ENCODE data around the gene EPHA8.

Gene EPHA8

GRCh38 chr1:22592919-22593790 is 29.9 kb downstream of the EPHA8 start:
- DNase-seq (ENCODE audit: low spot score) = no peak

- DNase-seq (ENCODE audit: low spot score) = no peak
These were observed 31.1 kb downstream of the EPHA8 start for GRCh38 chr1:22594396-22594795.

- DNase-seq (ENCODE audit: low spot score) = no peak
These were observed 31.8 kb downstream of the EPHA8 start for GRCh38 chr1:22595108-22595507.

GRCh38 chr1:22597301-22597965 is 34.1 kb downstream of the EPHA8 start:
- DNase-seq (ENCODE audit: low spot score) = no peak

- no peak for DNase-seq (ENCODE audit: low spot score)
These were observed 34.7 kb downstream of the EPHA8 start for GRCh38 chr1:22597996-22598395.

DNA sequence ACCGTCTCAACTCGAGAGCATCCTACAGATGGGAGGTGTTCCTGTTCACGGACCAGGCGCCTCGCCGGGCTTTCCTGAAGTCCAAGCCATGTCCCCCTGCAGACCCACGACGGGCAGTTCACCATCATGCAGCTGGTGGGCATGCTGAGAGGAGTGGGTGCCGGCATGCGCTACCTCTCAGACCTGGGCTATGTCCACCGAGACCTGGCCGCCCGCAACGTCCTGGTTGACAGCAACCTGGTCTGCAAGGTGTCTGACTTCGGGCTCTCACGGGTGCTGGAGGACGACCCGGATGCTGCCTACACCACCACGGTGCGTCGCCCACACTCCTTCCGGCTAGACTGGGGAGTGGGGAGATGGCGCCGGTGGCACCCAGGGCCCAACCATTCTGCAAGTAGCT is 35.4 kb downstream of the EPHA8 start:
- no peak for DNase-seq (ENCODE audit: low spot score)

GRCh38 chr1:22600071-22600816 is 37.0 kb downstream of the EPHA8 start:
- no peak for DNase-seq (ENCODE audit: low spot score)

DNA sequence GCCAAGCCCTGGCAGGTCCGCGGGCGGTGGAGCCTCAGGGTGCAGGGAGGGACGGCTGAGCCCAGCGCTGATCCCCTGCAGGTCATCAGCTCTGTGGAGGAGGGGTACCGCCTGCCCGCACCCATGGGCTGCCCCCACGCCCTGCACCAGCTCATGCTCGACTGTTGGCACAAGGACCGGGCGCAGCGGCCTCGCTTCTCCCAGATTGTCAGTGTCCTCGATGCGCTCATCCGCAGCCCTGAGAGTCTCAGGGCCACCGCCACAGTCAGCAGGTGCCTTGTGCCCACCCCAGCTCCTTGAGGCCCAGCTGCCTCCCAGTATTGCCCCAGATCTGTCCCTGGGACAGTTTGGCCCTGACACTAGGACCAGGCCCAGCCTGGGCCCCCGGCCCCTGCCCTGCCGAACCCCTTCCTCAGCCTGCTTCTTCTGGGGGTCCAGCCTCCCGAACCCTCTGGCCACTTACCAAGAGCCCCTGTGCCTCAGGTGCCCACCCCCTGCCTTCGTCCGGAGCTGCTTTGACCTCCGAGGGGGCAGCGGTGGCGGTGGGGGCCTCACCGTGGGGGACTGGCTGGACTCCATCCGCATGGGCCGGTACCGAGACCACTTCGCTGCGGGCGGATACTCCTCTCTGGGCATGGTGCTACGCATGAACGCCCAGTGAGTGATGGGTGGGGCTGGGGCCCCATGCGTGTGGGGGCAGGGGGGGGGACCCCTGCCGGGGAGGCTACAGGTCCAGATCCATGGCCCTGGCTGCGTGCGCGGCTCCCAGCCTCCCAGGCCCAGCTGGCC is 37.7 kb downstream of the EPHA8 start:
- no peak for DNase-seq (ENCODE audit: low spot score)

- DNase-seq (ENCODE audit: low spot score) = no peak
These were observed 38.3 kb downstream of the EPHA8 start for GRCh38 chr1:22601610-22602009.

DNA sequence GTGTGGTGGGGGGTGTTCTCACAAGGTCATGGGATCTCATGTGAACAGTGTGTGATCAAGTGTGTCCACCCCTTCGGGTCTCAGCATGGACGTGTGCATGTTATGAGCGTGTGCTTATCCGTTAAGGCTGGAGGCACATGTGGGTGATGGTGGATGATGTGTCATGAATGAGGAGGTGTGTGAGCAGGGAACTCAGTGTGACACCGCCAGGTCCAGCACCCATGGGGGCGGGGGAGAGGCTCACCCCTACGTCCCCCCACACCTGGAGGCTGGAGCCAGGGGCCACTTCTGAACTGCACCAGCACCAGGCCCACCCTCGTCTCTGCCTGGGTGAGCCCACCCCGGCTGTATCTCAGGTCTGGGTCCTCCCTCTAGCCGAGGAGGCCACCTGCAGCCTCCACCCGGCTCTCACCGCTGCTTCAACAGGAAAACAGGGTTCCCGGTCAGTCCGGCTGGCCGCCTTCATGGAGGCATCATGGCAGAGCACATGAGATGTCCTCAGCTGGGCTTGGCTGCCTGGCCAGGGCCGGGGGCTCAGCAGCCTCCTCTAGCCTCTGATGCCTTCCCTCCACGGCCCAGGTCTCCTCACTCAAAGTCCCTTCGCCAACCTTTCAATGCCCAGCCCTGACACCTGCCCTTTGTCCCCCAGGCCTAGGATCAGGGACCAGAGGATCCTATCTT is 38.9 kb downstream of the EPHA8 start:
- no peak for DNase-seq (ENCODE audit: low spot score)

DNA sequence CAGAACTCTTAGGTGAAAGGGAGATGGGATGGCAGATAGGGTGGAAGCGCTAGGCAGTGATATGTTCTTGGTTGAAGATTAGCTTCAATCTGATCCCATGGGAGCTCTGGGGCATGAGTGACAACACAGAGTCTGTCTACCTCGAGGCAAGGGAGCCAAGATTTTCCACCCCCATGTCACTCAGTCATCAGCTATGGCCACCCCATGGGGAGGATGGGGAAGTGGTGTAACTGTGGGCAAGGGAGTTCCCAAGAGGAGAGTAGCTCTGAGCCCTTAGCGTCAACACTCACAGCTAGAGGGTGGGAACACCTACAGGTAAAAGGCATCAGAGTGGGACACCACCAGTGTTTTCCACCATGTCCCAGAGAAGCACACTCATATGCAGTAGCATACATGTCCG is 42.9 kb downstream of the EPHA8 start:
- DNase-seq (ENCODE audit: low spot score) = no peak

DNA sequence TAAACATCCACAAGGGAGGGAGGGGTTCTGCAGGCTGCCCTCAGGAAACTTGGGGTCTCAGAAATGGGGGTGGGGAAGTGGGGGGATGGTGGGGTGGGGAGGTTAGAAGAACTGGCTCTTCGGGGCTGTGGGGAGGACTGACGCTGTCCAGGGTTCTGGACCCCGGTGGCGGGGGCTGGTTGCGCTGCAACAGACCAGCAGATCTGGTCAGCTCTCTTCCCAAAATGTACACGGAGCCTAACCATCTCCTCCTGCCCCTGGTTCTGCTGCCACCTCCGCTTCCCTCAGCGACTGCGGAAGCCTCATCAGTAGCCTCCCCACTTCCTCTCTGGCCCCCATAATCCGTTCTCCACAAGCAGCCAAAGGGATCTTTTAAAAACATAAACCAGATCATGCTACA is 43.9 kb downstream of the EPHA8 start:
- DNase-seq (ENCODE audit: low spot score) = no peak

DNA sequence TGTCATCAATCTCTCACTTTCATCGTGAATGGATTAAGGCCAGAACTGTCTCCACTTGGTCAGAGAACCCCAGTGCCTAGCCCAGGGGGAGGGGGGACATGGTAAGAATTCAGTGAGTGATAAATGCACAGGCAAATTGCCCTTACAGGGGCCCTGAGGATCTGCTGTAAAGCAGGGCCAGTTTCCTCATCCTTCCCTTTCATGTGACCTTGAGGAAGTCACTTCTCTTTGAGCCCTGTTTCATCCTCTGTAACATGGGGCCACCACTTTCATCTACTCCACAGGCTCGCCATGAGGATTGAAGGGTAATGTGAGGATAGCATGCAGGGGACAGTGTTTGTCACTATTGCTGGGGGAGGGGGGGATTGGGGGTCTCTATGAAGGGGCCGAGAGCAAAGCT is 45.1 kb downstream of the EPHA8 start:
- no peak for DNase-seq (ENCODE audit: low spot score)

- DNase-seq (ENCODE audit: low spot score) = no peak
These were observed 46.0 kb downstream of the EPHA8 start for GRCh38 chr1:22609291-22609690.

- DNase-seq (ENCODE audit: low spot score) = peak; percentile 18
These were observed 48.2 kb downstream of the EPHA8 start for GRCh38 chr1:22611530-22611947.

DNA sequence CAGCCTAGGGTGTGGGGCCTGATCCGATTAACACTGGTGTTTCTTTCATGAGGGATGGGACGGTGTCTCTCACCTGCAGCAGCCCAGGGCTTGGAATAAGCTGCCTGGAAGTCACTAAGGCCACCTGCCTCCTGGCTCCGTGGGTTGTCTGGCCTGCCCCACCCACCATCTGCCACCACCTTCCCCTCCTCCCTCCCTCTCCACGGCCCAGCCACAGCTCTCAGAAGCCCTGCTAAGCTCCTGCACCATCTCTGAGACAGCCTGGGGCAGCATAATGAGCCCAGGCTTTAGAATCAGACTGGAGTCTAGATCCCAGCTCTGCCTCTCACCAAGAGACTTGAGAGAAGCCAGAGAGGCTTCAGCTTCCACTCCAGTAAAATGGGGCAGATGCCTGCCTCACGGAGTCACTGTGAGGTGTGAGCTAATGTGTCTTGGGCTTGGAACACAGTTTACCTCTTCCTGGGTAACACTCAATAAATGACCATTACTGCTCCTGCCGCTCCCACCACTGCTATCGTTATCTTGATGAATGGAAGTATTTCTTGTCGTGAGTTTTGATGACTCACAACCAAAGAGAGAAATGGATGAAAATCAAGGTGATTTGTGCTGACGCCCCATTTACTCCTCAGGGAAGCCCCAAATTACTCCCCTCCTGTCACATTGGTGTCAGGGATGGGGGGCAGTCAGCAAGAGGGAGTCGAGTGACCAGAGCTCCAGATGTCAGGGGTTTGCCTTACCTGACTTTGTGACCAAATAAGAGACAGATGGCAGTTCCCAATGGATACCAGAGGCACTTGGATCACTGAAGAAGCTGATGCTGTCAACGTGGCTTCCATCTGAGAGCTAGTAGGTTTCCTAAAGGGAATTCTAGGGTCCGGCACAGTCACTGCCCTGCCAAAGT is 49.6 kb downstream of the EPHA8 start:
- DNase-seq (ENCODE audit: low spot score) = no peak

DNA sequence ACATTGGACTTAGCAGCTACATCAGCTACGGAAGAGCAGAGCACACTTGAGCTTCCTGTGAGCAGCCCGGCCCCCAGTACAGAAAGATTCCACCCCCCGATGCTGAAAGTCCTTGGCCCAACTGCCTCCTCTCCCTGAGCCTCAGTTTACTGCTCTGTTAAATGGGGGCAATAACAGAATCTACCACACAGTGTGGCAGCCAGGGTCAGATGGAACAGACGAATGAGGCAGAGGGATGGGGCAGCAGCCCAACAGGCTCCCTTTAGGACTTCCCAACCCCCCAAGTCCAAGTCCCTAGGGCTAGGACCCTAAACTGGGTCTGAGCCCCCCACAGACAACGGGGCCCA is 50.3 kb downstream of the EPHA8 start:
- DNase-seq (ENCODE audit: low spot score) = no peak

DNA sequence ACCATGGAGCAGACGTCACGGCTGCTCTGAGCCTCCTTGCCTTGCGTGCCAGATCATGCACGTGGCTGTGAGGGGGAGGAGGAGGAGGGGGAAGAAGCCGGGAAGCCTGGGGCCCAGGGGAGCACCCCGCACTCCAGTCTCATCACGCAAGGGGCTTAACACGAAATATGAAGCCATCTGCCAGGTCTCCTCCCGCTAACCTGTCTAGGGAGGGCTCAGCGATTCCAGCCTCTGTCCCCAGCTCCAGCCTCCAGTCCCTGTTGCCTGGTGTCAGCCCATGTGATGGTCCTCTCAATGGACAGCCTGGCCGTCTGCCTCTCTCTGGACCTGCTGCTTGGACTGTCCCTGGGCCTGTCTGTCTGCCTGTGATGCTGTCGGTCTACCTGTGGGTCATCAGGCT is 50.7 kb downstream of the EPHA8 start:
- DNase-seq (ENCODE audit: low spot score) = no peak

DNA sequence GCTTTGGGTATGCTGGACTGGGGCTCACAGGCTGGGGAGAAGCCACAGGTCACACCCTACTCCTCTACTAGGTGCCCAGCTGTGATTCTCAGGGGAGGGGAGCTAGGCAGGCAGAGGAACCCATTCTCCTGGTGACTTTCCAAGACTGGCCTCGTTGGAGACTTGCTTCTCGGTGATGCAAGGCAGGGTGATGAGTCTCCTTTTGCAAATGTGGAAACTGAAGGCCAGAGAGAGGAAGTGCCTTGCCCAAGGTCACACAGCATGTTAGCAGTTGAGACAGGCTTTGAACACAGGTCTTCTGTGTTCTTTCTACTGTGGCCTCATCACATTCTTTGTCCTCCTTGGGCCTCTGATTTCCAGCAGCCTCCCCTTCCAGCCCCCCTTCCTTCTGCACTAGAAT is 52.6 kb downstream of the EPHA8 start:
- no peak for DNase-seq (ENCODE audit: low spot score)

DNA sequence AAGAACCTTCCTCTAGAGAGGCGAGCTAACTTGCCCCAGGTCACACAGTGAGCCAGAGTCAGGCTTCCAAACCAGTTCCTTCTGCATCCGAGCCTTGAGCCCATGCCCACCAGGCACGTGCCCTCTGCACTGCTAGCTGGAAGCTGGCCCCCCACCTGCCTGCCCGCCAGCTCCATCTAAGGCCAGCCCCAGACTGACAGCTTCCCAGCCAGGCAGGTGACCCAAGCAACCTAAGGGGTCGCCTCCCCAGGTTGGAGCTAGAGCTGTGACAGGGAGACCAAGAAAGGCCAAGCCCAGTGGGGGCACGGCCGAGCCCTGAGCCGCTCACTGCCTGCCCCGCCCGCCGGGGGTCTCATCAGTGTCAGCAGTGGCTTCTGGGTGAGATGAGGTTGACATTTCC is 53.3 kb downstream of the EPHA8 start:
- no peak for DNase-seq (ENCODE audit: low spot score)

DNA sequence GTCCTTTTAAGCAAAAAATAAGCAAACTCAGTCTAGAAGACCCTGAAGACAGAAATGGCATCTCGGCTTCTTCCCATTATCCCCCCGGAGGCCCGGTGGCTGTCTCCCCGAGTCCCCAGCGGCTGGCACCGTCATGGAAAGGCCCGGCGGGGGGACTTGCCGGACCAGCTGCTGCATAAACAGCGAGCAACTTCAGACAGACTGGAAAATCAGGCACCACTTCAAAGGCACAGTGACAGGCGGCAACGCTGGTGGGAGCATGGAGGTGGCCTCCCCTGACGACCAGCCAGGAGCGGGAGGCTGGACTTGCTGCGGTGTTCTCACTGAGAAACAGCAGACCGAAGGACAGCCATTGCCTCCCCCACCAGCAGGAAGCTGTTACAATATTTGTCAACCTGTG is 54.8 kb downstream of the EPHA8 start:
- no peak for DNase-seq (ENCODE audit: low spot score)

Measured in Ammon's horn (tissue), 1 donor.